Neutrophil (primary cell): ENCODE results near the gene EDA.

Experiments
- H3K27ac ChIP-seq: fragments of 200-600 bp; sonication (generic); 2 replicates; pipeline ENCODE4 v1.5.1; 2016; ENCODE audit warnings: mild to moderate bottlenecking, moderate library complexity
- H3K27me3 ChIP-seq: fragments of 200-600 bp; sonication (generic); 2 replicates; pipeline ENCODE4 v1.6.0; 2016; ENCODE audit warnings: mild to moderate bottlenecking
- H3K36me3 ChIP-seq: fragments of 200-600 bp; sonication (generic); 2 replicates; pipeline ENCODE4 v1.5.1; 2017
- H3K4me1 ChIP-seq, 2 experiments: fragments of 200-600 bp in 1 of 2; sonication (generic) in 1 of 2; 1 replicate in 1 of 2; 2 replicates in 1 of 2; pipeline versions ENCODE4 v1.5.1 to v1.6.1; 2013 to 2016; ENCODE audit warnings: low read depth in 1 of 2, low read length in 1 of 2, mild to moderate bottlenecking in 1 of 2, moderate library complexity in 1 of 2; ENCODE audit not compliant: control insufficient read depth in 1 of 2, insufficient read depth in 1 of 2
- H3K4me3 ChIP-seq, 2 experiments: fragments of 200-600 bp in 1 of 2; sonication (generic) in 1 of 2; 1 replicate in 1 of 2; 2 replicates in 1 of 2; pipeline ENCODE4 v1.5.1; 2013 to 2016; ENCODE audit warnings: low read depth in 1 of 2, low read length in 1 of 2, mild to moderate bottlenecking in 1 of 2, moderate library complexity in 1 of 2
- H3K9me3 ChIP-seq: fragments of 200-600 bp; sonication (generic); 2 replicates; pipeline ENCODE4 v1.5.1; 2016
- CTCF ChIP-seq: fragments of 200-600 bp; sonication (generic); IDR thresholded peaks from 2 replicates; pipeline ENCODE4 v1.5.1; 2016; ENCODE audit warnings: antibody characterized with exemption

Gene EDA

GRCh38 chrX:69664693-69665092 lies 48.8 kb downstream of the EDA start:
- Histone ChIP-seq H3K9me3 (no peaks in the 10 kb centered on the region), H3K36me3 (no peaks in the 10 kb centered on the region), H3K27me3 (no peaks in the 10 kb centered on the region), H3K4me3 (no peak overlapping the region), H3K27ac (no peak overlapping the region), H3K4me1 (no peaks in the 10 kb centered on the region)
- no peak for TF ChIP-seq CTCF

GRCh38 chrX:69670001-69670555 lies 54.2 kb downstream of the EDA start:
- Histone ChIP-seq H3K27me3 (no peaks in the 10 kb centered on the region), H3K27ac (no peak overlapping the region)
- TF ChIP-seq CTCF = no peak

GRCh38 chrX:69674891-69675290 lies 59.0 kb downstream of the EDA start:
- no peak overlapping the region for H3K27ac ChIP-seq
- H3K9me3 ChIP-seq = no peaks in the 10 kb centered on the region
- TF ChIP-seq CTCF = no peak
- H3K36me3 ChIP-seq = no peaks in the 10 kb centered on the region
- no peaks in the 10 kb centered on the region for H3K4me1 ChIP-seq
- H3K27me3 ChIP-seq = no peaks in the 10 kb centered on the region
- H3K4me3 ChIP-seq = no peak overlapping the region

More at GRCh38 chrX:69670001-69670555, 54.2 kb downstream of the EDA start:
- no peaks in the 10 kb centered on the region for H3K4me1 ChIP-seq
- no peaks in the 10 kb centered on the region for H3K36me3 ChIP-seq
- no peak overlapping the region for H3K4me3 ChIP-seq
- no peaks in the 10 kb centered on the region for H3K9me3 ChIP-seq

- Histone ChIP-seq H3K4me1 (no peaks in the 10 kb centered on the region), H3K4me3 (no peak overlapping the region), H3K27ac (no peak overlapping the region), H3K27me3 (no peaks in the 10 kb centered on the region), H3K9me3 (no peaks in the 10 kb centered on the region), H3K36me3 (no peaks in the 10 kb centered on the region)
- TF ChIP-seq CTCF = no peak
These were observed 89.9 kb downstream of the EDA start for GRCh38 chrX:69705818-69706217.

GRCh38 chrX:69718102-69718501 lies 102.2 kb downstream of the EDA start:
- Histone ChIP-seq H3K4me3 (no peak overlapping the region), H3K4me1 (no peaks in the 10 kb centered on the region), H3K9me3 (no peaks in the 10 kb centered on the region), H3K36me3 (no peaks in the 10 kb centered on the region), H3K27me3 (no peaks in the 10 kb centered on the region), H3K27ac (no peak overlapping the region)
- TF ChIP-seq CTCF = no peak

- no peaks in the 10 kb centered on the region for H3K9me3 ChIP-seq
- no peaks in the 10 kb centered on the region for H3K27me3 ChIP-seq
- H3K27ac ChIP-seq = no peak overlapping the region
- TF ChIP-seq CTCF = no peak
- H3K4me3 ChIP-seq = no peak overlapping the region
- no peaks in the 10 kb centered on the region for H3K4me1 ChIP-seq
- no peaks in the 10 kb centered on the region for H3K36me3 ChIP-seq
These were observed 108.4 kb downstream of the EDA start for GRCh38 chrX:69724307-69724706.
